HG03097 (cell line): ENCODE data around the gene FRG2B.
"Not testable (repeated sequence)": the region's sequence is repeated elsewhere in the genome, so short reads cannot be mapped to it uniquely, and the experiment has no call there.

ENCODE experiments used
- ATAC-seq: cut with Tn5 transposase; IDR thresholded peaks from one replicate; pipeline ENCODE4 v1.9.1; 2021; ENCODE audit not compliant: unreplicated experiment, low FRiP score

FRG2B gene

DNA sequence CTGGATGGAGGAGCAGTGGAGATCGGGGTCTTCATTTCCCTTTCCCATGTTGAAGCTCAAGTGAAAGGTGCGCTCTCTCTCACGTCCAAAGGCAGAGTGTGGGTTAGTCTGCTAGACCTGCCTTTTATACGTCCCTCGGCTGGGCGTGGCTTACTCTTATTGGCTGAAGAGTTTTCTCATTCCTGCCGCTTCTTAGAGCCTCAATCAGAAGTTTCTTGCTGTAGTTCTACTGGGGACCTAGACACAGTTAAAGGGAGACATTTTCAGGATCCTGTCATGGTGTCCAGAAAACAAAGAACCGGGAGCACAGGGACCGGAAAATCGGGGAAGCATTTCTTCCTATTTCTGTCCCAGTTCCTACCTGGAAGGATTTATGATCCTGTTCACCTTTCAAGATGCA lies at the start of gene FRG2B:
Gene FRG2B, minus strand, starts transcription at position 101 of the 400 bp plus-strand sequence. Its CDS starts 53 bp downstream, at position 48.
- ATAC-seq = not testable (repeated sequence)

DNA sequence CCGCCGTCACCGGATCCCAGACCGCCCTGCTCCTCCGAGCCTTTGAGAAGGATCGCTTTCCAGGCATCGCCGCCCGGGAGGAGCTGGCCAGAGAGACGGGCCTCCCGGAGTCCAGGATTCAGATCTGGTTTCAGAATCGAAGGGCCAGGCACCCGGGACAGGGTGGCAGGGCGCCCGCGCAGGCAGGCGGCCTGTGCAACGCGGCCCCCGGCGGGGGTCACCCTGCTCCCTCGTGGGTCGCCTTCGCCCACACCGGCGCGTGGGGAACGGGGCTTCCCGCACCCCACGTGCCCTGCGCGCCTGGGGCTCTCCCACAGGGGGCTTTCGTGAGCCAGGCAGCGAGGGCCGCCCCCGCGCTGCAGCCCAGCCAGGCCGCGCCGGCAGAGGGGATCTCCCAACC lies 40.9 kb upstream of the FRG2B start:
- ATAC-seq = not testable (repeated sequence)

GRCh38 chr10:133663544-133664160 lies 37.1 kb upstream of the FRG2B start:
- ATAC-seq = not testable (repeated sequence)

DNA sequence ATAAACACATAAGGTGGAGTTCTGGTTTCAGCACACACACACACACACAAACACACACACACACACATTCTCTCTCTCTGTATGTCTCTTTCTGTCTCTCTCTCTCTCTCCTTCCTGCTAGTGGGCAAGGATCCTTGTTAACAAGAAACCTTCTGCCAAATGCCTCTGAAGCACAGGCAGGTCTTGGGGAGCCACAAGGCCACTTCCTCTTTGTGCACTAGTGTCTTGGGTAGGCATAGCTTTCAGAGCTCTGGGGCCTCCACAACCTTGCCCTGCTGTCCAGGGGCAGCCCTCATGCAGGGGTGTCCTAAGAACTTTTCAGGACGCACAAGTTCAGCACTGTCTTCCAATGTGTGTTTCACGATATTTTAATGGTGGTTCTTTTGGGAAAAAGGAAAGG lies 34.5 kb upstream of the FRG2B start:
- peak; percentile 67 for ATAC-seq

- not testable (repeated sequence) for ATAC-seq
Measured at GRCh38 chr10:133660516-133660915, 33.9 kb upstream of the FRG2B start.

GRCh38 chr10:133657276-133657675 lies 30.7 kb upstream of the FRG2B start:
- ATAC-seq = not testable (repeated sequence)

- not testable (repeated sequence) for ATAC-seq
Measured at GRCh38 chr10:133648872-133649455, 22.4 kb upstream of the FRG2B start.

DNA sequence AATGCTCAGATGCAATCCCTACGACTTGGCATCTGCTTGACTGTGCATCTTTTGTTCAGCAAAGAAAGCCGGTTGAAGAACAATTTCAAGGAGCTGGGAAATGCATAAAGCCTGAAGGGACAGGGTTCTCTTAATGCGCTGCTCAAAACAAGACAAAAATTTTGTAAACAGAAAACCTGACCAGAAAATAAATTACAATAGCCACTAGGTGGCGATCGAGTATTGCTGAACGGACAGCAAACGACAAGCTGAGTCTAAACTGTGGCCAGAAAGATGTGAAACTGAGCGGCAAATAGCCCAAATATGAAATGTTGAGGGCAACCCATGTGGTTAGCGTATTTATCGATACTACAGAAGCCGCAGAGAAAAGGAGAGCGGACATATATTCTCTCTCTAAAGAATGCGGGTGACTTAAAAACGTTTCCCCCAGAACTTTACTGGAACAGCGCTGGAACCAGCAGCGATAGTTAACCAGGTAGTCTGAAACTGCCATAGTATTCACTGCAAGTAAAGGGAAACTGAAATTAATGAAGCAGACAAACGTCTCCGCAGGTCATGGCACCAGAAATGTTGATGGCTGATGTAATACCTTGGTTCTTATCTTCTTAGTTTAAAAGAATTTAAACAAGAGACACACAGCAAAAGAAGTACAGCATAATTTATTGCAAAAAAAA lies 20.6 kb upstream of the FRG2B start:
- ATAC-seq = peak; percentile 86

DNA sequence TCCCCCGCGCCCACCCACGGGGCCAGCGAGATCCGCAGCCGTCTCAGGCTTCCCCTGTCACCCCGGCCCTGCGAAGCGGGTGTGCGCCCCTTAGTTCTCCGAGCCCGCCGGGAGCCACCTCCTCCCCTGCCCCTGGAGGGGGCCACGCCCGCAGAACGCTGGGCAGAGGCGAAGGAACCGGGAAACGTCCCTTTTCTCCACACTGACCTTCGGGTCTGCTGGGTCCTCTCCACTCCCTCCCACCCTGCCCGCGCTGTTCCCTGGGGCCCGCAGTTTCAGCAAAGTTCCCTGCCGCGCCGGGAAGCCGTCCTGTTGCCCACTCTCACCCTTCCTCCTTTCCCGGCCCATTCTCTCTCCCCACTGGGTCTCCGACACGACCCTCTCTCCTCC lies 11.2 kb upstream of the FRG2B start:
- ATAC-seq = not testable (repeated sequence)

DNA sequence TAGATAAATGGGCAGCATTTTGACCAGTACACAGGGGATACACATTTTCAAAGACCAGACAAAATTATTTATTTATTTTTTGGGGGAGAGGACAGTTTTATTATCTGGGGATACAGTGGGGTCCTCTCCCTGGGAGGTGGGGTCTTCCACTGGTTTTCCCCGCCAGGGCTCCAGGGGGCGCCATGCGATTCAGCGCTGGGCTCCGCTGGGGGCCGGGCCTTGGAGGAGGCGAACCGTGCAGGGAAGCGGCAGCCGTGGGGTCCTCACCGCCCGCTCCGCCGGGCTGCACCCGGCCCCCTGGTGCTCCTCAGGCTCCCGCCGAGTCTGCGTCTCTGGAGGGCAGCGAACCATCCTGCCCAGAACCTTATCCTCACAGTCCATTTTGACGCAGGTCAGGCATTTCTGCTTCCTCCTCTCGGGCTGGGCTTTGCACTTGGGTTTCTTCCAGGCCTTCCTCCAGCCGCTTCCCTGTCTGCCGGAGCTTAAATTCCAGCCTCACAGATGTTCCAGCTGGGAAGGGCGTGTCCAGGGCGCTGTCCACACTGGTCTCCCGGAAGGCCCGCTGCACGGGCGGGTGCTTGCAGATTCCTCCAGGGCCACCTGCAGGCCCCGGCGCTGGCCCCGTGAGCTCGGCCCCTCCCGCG lies 10.7 kb upstream of the FRG2B start:
- ATAC-seq = not testable (repeated sequence)

DNA sequence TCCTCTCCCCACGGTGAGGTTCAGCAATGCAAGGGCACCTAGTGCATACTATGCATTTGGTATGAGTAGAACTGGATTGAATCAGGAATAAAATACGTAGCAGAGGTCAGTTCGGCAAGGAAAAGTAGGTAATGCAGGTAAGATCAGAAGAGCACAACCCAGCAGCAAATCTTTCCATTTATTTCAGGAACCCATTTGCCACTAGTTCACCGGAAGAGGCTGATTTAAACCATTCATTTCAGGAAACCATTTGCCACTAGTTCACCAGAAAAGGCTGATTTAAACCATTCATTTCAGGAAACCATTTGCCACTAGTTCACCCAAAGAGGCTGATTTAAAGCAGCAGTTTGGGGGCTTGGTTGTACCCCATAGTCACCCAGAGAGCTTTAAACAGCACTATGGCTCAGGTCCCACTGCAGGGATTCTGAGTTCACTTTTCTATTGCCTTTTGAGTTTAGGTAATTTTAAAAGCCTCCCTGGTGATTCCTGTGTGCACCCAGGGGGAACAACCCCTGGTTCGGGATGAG lies 4.2 kb upstream of the FRG2B start:
- ATAC-seq = not testable (repeated sequence)

GRCh38 chr10:133622544-133622943 lies 4.1 kb downstream of the FRG2B start:
- ATAC-seq = not testable (repeated sequence)

GRCh38 chr10:133618851-133619250 lies 7.7 kb downstream of the FRG2B start:
- ATAC-seq = no peak

- ATAC-seq = no peak
Measured at GRCh38 chr10:133617196-133617595, 9.4 kb downstream of the FRG2B start.

DNA sequence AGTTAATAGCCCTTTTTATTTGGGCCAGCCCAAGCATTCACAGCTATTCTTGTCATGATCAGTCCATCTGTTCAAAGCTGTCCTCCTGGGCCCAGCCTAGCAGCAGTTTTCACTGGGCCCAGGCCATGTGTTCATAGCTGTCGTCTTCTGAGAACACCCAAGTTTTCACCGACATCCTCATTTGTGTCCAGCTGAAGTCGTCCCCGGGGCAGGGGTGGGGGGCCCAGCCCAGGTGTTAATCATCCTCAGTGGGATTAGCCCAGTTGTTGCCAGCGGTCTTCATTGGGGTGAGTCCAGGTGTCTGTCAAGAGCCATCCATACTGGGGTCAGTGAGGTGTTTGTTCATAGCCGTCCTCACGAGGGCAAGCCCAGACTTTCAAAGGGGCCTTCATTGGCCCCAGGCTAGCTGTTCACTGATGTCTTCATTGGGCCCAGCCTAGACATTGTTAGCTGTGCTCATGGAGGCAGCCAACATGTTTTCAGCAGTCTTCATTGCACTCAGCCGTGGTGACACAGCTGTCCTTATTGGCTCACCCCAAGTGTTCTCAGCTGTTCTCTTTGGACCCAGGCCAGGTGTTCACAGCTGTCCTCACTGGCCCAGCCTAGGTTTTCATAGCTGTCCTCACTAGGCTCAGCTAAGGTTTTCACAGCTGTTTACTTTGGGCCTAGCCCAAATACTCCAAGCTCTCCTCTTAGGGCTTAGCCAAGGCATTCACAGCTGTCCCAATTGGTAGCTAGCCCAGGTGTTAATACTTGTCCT lies 10.0 kb downstream of the FRG2B start:
- no peak for ATAC-seq

GRCh38 chr10:133614830-133615580 lies 11.6 kb downstream of the FRG2B start:
- ATAC-seq = no peak

GRCh38 chr10:133613699-133614098 lies 12.9 kb downstream of the FRG2B start:
- ATAC-seq = no peak

DNA sequence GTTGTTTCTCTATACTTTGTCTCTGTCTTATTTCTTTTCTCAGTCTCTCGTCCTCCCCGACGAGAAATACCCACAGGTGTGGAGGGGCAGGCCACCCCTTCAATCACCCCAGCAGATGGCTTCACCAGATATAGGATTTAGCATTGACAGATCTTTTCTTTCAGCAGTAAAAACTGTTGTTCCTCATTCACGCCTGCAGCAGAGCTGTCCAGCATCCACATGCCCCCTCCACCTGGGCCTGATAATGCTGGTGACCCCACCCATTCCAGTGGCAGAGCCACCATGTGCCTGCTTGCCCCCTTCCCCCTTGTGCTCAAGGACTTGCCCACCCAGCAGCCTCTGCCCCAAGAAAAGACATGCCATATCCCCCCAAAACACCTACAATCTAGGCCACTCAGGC lies 15.5 kb downstream of the FRG2B start:
- ATAC-seq = no peak

GRCh38 chr10:133608855-133609254 lies 17.7 kb downstream of the FRG2B start:
- no peak for ATAC-seq

DNA sequence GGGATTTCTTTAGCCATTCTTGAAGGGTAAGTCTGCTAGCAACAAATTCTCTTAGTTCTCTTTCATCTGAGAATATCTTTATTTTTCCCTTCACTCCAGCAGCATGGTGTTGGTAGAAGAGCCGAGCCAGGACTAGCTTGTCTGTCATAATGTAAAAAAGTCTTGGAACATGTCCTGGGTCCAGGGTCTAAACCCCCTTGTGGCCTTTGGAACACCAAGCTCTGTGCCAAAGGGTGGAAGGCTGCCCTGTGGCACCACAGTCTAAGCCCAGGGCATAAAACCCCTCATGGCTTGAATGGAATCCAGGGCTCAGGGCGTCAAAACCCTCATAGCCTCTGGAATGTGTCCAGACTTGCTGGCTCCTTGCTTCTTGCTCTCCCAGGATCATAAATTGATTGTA lies 23.2 kb downstream of the FRG2B start:
- ATAC-seq = not testable (repeated sequence)
